GM21515 (cell line): ENCODE results near the gene CSMD2.

Experiments used
- ATAC-seq: cut with Tn5 transposase; IDR thresholded peaks from one replicate; pipeline ENCODE4 v1.9.1; 2021; ENCODE audit not compliant: unreplicated experiment

The CSMD2 gene

DNA sequence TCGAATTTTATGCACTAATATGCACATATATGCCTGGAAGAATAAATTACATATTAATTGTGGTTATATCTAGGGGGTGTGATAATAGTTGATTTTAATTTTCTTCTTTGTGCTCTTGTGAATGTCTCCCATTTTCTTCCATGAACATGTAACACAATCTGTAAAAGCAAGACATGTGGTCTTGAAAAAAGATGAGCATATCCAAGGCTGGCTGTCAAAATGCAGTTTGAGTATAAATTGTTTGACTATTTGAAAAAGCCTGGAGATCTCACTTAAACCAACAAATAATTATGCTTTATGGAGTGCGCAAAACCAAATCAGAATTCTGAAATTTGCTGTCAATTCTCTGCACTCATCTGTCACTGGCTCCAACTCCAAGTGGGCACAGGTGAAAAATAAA, 157.3 kb downstream of the CSMD2 start:
- no peak for ATAC-seq

DNA sequence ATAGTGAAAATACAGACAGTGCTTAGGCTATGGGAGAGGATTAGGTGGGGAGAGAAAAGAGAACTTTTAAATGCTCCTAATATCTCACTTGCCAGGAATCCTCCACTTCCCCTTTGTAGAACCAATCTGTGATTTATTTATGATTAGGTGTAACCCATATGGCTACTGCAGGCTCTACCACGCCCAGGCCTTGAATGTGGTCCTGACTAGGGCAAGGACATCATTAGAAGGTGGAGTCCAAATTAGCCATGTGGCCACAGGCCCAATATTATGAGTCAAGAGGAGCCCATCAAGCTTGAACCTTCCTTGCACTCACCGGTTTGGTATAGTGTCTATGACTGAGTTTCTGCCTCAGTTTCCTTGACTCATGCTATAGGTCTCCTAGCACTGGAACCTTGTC, 159.7 kb downstream of the CSMD2 start:
- ATAC-seq: no peak

DNA sequence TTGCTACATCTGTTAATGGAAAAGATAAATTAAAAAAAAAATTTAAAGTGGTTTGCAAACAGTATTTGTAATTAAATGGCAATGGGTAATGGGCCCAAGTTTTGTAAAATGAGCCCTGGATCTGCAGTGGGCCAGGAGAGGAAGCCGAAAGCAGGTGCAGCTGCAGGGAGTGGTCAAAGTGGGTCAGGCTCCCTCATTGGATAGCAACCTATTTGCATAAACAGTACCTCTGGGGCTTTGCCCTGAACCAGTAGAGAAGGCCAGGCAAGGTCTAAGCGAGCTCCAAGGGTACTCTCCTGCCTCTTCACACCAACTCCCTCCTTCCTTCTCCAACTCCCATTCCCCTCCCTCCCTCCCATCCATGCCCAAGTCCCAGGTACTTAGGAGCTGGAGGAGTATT, 162.2 kb downstream of the CSMD2 start:
- no peak for ATAC-seq

DNA sequence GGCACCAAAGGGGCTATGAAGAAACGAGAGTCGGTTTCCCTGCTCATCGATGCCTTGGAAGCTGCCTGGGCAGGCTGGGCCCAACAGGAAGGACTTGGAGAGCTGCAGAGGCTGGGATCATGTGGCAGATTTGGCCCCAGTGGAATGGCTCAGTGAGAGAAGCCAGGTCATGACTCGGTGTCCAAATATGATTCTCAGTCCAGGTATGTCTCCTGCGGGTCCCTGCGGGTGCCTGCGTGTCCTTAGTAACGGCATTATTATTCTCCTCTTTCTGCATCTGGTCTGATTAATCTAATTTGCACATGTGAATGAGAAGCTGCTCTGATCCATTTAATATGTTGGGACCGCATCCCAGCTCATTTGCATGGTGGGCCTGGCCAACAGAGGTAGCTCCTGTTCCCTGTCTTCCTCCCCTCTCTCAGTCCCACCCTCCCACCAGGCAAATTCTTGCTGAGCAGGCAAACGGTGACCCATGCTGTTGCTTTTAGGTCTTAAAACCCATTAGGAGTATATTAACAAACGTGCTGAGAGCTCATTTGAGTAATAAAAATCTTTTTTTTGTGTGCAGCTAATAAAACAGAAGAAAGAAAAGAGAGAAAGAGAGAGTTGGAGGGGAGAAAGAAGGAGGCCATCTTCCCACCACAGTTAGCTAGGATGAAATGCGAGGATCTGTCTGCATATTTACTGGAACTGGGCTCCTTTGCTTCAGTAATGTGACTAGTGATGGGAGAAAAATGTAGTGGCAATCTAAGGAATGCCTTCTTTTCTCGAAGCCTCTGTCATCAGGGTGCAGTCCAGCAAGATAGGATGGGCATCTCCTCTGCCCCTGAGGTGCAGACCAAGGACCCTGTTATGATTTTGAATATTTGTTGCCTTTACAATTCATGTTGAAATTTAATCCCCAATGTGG, 167.6 kb downstream of the CSMD2 start:
- no peak for ATAC-seq

DNA sequence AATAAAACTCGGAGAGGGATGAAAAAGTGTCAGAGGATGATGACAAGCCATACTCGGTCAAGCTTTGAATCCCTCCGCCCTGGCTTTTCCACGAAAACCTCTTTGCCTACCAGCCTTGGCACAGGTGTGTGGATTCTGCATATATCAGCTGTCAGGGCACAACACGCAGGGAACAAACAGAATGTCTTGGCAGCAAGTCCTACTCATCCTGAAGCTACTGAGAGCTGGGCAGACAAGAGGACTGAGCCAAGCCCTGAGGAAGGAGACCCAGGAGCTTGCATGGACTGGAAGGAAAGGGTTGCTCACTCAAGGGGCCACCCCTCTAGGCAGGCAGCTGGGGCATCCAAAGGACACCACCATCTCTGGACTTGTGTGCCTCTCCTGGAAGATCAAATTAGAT, 168.7 kb downstream of the CSMD2 start:
- ATAC-seq: no peak

DNA sequence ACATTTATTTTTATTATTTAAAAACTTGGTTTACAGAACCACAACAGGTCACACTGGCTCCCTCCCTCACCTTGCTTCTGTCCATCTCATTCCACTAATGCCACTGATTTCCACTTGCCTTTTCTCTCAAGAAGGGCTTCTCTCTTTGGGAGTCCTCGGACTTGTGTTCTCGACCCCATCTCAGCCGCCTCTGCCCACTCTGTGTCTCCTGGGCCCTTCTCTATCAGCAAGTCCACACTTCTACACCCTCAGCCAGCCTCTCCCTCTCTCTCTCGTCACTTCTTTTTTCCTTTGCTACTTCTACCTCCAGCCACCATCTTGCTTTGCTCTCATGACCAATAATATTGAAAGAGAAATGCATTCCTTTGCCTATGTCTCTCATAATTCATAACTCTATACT, 171.7 kb downstream of the CSMD2 start:
- no peak for ATAC-seq

DNA sequence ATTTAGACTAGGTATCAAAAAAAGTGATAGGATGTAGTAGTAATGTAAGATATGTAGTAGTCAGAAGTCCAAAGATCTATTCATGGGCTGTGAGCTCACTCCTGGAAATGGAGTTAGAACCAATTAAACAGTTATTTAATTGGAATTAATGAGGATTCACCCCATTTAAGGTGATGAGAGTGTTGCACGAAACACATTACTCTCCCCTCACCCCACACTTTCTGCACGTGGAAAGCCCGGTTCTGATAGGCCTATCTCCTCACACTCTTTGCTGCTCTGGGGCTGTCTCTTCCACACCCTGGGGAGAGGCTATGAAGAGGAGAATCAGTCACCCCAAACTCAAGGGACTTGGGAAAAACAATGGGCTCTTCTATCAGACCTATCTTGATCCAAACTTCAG, 174.7 kb downstream of the CSMD2 start:
- ATAC-seq: no peak

DNA sequence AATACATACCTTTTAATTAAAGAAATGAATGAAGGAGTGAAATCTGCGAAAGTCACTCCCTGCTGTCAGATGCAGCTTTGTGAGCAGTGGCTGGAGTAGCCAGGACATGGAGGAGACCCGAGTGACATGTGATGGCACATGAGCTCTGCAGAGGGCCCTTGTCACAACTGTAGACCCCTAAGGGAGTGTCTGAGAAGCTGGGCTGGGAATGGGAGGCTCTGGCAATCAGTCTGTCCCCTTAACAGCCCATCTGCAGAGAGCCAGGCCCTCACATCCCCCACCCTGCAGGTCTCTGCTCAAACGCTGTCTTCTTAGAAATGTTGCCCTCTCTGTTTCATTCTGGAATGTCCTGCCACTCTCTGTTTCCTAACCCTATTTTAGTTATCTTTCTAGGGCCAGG, 176.9 kb downstream of the CSMD2 start:
- no peak for ATAC-seq

DNA sequence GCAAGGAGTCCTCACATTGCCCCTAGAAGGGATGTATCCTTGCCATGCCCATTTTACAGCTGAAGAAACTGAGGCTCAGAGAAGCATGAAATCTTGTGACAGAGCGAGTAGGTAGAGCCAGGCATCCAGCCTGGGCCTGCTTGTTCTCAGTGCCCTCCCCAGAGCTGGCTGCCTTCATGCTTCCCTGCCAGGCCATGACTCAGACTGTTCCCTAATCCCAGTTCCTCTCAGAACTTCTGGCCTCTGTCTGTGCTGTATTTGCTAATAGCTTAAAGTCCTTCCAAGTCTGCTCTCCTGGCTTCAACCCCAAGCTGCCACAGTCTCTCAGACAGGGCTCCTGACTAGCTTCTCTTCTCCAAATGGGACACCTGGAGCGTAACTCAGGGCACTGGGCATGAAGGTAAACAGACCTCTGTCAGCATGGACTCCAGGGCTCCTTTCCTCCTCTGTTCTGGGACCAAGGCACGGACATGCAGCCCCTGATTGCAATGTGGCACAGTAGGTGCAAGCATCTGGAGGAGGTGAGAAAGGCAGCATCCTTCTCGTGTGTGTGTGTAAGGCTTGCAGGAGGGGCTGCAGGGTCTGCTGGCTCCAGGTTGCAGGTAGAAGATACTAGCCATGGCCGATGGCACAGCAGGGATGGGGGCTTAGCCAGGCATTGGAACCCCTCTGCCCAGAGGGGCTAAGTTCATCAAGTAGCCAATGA, 178.5 kb downstream of the CSMD2 start:
- no peak for ATAC-seq

DNA sequence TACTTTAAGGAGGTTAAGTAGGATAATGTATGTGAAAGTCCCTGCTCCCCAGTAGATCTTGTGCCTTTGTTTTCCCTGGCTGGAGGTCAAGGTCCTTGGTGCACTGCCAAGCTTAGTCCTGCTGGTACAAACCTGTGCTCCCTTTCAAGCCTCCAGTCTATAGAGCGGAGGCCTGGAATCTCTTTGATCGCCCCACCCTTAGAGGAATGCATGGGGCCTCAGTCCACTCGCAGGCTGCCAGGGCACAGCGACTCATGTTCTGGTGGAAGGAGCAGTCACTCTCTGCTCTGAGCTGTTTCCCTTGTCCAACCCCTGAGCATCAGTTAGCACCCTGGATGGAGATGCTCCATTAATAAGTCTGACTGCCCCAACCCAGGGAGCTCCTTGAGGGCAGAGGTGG, 179.4 kb downstream of the CSMD2 start:
- no peak for ATAC-seq

DNA sequence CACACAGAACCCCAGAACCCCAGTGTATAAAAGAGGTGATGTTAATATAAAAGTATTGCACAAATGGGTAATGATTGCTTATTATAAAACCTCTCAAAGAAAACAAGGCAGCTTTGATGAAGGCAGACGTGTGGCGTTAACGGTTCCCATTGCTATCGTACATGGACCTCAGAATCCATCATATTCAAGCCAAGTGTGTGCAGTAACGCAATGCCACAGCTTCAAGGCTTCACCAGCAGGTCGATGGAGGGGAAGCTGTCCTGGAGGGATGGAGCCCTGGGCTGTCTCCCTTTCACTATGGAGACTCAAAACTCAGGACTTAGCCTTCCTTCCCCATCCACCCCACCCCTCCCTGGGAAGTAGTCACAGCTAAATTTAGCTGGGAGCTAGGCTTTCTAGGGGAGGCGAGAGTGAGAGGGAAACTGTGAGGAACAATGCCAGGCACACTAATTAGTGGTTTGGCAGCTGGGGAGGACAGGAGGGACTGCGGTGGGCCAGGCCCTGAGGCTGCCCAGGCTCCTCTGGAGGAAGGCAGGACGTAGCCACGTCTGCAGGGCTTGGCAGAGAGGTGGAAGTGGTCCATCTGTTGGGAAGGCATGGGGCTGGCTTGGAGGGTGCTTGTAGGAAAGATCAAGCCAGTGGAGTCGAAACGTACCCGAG, 180.0 kb downstream of the CSMD2 start:
- no peak for ATAC-seq

DNA sequence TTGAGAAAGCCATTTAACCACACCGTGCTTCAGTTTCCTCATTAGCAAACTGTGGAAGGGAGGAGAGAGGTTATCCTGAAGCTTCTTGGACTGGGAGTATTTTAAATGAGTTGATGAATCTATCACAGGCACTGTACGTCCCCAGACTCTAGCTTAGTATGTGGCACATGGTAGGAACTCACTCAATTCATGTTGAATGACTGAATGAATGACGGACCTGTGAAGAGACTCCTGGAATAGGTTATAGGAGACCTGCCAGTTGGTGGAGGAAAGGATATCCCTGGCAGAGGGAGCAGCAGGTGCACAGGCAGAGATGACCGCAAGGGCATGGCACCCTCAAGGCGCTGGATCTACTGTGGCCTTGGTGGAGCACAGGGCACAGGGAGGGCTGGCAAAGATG, 182.6 kb downstream of the CSMD2 start:
- ATAC-seq: no peak

DNA sequence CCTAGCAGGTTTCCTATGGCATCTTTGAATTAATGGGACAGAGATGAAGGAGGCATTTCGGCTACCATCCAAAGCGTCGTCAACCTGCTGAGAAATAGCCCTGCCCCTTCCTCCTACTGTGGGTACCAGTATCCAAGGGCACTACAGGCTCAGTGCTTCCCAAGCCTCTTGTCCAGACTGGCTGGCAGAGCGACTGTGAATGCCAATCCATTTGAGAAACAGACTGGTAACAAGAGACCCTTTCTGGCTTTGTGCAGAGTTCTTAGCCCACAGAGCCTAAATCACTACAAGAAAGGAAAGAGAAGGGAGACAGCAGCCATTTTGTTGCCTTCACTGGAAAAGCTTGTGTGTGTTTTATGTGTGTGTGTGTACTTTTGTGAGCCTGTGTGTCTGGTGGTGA, 185.7 kb downstream of the CSMD2 start:
- ATAC-seq: no peak

DNA sequence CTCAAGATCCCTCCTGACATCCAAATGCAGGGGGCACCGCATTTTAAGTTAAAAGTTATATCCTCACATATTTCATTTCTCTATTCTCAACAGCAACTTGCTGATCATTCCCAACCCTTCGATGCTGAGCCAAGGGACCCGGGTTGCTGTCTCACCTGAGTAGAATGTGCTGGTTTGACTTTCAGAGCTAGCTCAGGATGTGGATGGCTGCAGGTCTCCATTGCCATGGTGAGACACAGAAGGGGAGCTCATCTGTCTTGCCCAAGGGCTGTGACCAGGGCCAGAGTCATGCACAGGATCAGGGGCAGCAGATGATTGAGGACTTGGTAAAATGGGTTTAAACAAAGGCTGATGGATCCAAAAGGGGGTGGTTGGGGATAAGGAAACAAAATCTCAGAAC, 189.1 kb downstream of the CSMD2 start:
- ATAC-seq: no peak

DNA sequence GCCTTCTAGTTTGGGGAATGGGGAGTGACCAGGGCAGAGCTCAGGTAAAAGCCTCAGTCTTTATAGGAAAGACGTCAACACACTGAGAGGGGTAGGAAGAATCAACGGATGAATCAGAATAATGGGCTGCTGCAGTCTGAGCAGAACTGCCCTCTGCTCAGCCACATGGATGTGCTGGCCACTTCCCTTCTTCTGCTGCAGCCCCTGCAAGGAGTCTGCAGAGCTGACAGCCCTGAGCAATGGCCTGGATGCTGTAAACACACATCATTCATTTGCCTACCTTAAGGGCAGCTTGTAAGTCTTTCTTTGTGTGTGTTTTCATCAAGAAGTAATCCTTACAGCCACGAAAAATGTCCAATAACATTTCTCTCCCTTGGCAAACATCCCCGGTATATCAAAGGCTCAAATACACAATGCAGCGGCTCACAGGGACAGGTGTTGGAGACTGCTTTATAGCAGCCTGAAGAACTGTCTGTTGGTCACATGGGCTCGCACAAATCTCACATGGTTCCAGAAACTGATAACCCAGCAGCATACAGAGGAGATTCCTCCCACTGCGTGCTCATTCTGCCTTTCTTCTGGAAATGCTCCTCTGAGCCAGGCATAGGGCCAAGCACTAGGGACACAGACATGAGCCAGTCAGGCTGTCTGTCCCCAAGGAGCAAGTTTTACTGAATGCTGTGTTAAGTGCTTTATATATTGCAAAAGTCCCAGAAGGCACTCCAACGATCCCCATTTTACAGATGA, 191.1 kb downstream of the CSMD2 start:
- no peak for ATAC-seq

DNA sequence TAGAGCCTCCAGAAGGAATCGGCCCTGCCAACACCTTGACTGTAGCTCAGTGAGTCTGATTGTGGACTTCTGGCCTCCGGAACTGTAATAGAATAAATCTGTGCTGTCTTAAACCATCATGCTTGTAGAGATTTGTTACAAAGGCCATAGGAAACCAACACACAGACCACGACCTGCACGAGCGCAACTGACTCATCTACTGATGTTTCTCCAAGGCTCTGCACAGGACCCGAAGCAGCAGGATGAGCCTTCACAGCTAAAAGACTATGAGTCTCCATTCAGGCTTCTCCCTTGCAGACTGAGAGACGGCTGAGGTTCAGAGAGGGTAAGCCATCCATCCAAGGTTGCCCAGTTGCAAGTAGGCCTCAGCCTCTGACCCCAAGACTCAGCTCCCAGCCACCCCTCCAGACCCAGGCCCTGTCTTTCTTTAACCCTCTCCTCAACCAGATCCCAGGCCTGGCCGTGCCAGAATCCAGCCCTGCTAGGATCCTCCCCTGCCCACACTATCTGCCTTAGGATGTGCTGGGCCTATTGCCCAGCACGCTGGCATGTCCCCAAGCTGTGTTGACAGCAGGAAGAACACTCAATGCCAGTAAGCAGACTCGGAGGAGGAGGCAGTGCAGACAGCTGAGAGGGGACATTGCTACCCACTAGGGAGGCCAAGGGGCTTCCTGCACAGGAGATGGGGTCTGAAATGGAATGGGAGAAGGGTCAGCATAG, 192.2 kb downstream of the CSMD2 start:
- ATAC-seq: no peak

DNA sequence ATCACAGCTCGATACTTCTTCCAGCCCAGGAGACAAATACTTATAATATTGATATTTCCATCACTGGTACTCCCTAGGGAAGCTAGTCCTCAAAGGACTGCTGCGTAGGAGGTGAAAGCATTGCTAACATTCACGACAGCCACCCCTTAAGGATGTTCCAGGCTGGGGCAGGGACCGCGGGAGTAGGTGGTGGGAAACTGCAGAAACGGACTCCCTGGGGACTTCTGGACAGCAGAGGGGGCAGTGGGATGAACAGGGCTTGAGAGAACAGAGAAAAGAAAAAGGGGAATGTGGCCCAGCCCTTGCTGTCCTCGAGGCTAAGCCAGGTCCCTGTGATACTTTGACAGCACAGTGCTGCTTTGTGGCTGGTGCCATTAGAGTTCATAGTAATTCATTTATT, 193.1 kb downstream of the CSMD2 start:
- no peak for ATAC-seq

DNA sequence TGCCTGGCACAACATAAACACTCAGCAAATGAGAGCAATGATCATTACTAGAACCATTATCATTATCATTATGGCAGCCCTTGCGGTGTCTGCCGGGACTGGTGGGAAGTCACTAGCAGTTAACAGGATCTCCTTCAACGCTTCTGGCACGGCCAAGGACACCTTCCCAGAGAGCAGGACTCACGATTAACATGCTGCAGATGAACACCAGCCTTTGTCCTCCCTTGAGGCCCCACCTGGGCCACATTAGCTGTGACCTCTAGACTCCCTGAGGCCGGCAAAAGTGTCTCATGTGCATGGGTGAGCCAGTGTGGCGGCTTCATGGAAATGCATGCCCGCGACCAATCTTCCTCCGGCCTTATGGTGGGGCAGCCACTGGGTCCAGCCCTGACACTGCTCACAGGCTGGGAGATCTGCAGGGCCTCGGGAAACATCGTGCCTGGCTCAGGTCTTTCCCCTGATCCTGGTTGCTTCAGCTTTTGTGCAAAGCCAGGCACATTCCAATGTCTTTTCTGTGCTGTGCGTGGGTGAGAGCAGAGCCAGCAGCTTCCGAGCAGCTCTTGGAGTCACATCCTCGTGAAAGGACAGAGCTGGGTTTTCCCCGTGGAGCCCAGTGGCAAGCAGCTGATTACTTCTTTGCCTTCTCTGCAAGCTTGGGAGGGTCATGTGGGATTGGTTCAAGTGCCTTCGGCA, 193.9 kb downstream of the CSMD2 start:
- ATAC-seq: no peak

DNA sequence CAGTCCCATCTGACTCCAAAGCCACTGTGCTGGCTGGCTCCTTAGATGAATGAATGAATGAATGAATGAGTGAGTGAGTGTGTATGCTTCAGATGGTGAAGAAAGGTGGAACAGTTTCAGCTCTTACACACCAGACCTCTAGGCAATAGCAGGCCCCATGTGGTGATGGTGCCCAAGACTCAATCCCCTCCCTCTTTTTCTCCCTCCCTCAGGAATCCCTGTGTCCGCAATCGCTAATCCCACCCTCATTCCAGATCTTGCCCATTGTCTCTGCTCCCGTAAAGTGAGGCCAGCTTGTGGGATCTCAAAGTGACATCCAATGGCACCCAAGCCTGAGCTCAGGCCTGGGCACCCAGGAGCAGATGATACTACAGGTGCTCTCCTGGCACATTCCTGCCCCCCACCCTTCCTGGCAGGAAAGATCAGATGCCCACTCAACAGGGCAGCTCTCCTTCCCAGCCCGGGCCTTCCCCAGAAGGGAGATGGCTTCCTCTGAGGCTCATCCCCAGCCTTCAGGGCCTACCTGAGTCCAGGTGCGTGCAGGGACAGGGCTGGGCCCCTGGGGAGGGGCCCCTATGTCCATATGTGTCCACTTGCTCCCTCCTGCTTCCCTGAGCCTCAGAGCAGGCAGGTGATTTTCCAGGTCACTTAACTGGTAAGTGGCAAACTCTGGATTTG, 194.7 kb downstream of the CSMD2 start:
- no peak for ATAC-seq
